HG03159 (cell line): ENCODE measurements around the gene UTRN.

Experiments used
- ATAC-seq: cut with Tn5 transposase; IDR thresholded peaks from one replicate; pipeline ENCODE4 v1.9.1; 2021; ENCODE audit warnings: mild to moderate bottlenecking, moderate library complexity; ENCODE audit not compliant: unreplicated experiment

UTRN gene

GRCh38 chr6:144284783-144285547 is at the start of gene UTRN:
Gene UTRN (plus strand): TSS chr6:144285335. CDS start chr6:144291829, 6,494 bp downstream.
- ATAC-seq: peak; percentile 56

DNA sequence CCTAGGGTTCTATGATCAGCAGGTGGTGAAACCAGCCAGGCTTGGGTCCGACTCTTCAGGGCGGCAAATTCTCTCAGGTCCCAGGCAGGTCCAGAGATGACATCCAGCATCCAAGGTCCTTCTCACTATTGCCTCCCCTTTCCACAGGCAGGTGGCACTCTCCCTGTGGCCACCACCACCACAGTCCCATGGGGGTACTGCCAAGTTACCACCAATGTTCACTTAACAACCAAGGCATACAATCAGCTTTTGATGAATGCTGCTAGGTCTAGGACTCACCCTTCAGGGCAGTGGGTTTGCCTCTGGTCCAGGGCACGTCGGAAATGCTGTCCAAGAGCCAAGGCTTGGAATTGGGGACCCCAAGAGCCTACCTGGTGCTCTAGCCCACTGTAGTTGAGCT is 40.4 kb upstream of the UTRN start:
- ATAC-seq: no peak

DNA sequence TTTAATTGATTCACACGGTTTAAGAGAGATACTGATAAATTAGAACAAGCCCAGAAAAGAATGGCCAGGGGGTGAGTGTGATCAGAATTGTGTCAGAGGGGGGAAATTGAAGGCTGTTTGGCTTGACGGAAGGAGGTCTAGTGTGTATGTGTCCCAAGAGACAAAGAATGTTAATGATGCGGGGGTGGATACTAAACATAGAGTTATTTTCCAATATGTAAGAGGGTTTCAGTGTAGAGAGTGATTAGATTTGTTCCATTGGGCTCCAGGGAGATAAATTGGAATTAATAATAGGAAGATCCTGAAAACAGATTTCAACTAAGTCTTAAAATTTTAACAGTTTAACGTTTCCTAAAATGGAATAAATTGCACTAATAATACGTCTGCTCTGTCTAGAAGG is 38.1 kb upstream of the UTRN start:
- ATAC-seq: no peak

DNA sequence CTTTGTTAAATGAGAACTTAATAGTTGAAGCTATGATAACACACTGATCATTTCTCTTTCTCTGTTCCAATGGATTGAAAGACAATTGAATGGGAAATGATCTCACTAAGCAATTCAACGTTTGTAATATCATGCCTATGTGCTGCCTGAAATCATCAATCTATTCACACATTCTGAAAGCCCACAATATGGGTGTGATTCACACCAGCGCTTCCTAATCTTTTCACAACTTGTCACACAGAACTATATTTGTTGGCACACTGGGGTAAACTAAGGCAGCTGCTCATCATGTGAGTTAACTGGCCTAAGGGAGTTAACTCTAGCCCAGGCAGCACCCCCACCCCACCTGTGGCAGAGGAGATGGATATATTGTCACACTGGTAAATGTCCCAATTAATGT is 37.1 kb upstream of the UTRN start:
- no peak for ATAC-seq

DNA sequence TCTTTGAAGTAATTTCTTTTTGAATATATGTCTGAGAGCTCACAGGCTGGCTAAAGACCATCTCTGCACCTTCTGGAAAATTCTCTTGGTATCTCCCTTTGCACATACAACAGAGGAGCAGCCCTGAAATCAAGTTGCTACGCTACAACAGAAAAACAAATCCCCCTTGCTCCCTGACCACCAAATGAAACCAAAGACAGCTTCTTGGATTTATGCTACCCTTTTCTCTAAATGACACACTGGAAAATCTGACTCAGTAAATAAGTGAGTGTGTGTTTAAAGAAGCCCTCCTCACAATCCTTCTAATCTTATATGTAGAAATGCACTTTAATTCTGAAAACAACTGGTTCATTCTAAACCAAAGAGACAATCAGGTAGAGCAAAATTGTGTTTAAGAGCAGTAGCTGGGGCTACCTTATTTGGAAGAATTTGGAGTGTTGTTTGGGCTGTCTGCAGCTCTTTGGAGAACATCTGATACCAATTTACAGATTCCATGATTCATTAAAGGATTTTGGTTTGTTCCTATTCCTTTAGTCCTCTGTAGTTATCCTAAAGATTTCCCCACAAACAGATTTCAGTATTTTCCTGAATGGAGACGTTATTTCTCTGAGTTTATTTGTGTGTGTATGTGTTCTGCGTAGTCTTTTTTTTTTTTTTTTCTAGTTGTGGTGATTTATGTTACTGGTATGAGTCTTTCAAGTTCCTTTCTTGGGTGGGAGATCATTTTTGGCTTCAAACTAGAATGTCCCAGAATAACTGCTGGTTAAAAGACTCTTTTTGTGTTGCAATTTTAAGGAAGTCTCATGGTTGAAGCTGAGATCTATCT is 36.4 kb upstream of the UTRN start:
- ATAC-seq: peak; percentile 68

- no peak for ATAC-seq
Observed at GRCh38 chr6:144250276-144250675, 34.9 kb upstream of the UTRN start.

DNA sequence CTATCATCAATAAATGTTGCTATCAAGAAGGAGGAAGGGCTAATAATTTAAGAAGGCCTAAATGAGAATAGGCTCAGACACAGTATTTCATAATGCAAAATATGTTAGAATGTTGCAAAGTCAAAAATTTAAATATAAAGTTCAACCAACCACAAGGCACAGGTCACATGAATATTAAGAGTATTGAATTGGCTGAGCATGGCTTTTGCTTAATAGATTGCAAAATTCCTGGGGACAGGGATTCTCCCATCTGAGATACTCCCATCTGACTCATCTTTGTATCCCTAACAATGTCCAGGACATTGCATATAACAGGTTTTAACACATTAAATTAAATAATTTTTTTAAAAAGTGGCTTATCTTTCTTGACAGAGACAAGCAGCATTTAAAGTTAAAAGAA is 32.9 kb upstream of the UTRN start:
- no peak for ATAC-seq

- no peak for ATAC-seq
Observed at GRCh38 chr6:144259986-144260385, 25.1 kb upstream of the UTRN start.

DNA sequence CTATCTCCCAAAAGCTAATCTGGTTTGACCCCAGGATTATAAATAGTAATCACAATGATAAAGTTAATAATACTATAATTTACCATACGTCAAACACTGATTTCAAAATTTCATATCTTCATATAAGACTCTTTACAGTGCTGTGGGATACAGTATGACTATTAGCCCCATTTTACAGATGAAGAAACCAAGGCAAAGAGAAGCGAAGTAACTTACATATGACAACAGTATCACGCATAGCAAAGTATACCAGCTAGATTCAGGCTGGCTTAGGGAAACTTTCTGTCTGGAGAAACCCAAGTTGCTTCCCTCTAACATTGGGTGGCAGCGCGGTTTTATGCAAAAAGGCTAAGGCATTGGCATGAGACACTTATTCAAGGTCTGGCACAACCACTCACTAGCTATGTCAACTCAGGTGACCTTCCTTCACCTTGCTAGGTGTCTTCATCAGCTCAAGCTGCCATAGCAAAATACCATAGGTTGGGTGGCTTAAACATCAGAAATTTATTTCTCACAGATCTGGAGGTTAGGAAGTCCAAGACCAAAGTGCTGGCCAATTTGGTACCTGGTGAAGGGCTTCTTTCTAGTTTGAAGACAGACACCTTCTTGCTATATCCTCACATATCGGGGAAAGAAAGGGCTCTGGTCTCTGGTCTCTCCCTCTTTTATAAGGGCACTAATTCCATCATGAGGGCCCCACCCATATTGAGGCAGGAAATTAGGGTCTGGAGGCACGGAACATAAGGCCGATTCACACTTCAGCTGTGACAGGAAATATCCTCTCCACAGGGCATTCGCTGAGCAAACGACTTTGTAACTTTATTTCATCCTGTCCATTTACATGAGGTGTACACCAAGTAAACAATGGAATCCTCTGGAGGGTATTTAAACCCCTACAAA is 22.4 kb upstream of the UTRN start:
- no peak for ATAC-seq

DNA sequence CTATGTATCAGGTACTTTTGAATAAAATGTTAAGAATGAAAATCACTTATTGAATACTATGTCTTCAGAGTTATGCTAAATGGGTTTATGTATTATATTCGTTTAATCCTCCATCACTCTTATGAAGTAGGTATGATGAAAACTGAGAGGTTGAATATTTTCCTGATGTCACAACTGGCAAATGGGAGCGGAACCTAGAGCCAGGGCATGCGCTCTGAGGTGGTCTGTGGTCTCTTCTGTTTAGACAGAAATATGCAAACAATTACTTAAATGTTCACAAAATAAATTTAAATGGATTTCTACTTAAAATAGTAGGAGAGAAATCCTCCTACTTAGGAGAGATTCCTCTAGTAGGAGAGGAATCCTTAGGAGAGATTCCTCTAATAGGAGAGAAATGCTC is 21.3 kb upstream of the UTRN start:
- no peak for ATAC-seq

DNA sequence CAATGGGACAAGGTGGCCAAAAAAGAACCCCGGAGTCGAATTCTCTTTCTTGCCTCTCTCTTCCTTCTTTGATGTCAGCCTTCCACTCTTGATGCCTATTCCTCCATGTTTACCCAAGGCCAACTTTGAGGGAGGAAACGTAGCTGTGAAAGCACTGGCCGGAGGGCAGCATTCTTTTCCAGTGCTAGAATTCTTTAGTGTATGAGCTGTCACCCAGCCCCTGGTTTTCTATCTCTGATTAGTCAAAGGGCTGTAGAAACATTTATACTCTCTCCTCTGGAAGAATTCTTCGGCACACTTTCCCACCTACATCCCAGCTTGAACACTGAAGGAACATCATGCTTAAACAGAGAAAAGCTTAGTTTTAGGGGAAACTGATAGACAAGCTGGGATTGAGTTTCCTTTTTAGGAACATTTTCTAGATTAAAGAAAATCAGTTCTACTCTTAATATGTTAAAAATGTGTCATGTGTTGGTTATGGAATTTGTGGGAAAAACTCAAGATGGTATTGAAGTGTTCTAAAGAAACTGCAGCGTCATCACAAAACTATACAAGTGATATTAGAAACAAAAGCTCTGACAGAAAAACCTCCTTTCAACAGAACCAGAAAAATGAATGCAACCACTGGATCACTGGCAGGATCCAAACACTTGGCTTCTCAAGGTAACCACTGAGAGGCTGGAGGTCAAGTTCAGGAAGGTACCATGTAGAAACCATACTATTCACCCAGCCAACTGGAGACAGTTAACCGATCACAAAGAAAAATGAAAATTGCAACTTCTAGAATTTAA is 20.7 kb upstream of the UTRN start:
- no peak for ATAC-seq

DNA sequence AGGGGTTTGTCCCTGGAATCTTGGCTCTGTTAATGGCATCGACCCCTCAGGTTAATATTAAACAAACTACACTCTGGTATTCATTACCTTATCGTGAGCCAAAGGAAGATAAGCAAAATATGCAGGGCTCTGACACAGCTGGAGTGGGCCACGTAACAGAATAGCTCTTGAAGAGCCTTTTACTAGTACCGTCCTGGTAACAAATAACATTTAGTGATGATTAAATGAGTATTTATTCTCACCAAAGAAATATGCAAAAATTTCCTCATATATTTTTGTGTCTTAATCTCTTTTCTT is 20.1 kb upstream of the UTRN start:
- no peak for ATAC-seq

DNA sequence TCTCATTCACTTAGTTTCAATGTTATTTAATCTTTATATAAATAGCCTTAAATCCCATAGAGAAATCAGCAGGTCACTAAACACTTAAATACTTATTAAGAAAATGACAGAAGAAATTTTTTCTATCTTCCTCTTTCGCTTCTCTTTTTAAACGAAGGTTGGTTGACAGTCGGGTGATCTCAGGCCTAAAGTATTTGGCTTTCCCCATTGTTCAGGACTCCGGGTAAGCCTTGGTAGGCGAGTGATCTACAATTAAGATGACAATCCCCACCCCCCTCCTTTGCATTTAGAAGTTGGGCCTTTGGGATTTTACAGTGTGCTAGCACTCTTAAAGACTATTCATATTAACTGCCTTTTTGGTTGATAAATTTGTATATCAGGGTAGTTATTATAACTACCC is 19.7 kb upstream of the UTRN start:
- peak; percentile 84 for ATAC-seq

- ATAC-seq: no peak
Observed at GRCh38 chr6:144266091-144266649, 19.0 kb upstream of the UTRN start.

- ATAC-seq: no peak
Observed at GRCh38 chr6:144268794-144269349, 16.3 kb upstream of the UTRN start.

DNA sequence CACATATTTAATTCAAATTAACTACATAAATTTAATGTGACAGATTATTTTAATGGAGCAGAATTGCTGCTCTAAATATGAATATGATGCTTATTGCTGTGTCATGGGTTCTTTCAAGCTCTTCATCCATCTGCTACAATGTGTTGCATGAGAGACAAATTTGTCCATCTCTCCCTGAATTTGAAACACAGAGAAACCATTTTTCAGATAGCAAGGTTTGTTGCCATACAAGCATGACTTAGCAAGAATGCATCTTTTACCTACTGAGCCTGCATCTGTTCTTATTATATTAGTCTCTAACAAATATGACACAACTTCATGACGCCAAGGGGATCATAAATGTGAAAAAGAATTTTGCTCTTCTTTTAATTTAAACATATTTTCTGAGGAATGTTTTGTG is 8.0 kb upstream of the UTRN start:
- no peak for ATAC-seq

DNA sequence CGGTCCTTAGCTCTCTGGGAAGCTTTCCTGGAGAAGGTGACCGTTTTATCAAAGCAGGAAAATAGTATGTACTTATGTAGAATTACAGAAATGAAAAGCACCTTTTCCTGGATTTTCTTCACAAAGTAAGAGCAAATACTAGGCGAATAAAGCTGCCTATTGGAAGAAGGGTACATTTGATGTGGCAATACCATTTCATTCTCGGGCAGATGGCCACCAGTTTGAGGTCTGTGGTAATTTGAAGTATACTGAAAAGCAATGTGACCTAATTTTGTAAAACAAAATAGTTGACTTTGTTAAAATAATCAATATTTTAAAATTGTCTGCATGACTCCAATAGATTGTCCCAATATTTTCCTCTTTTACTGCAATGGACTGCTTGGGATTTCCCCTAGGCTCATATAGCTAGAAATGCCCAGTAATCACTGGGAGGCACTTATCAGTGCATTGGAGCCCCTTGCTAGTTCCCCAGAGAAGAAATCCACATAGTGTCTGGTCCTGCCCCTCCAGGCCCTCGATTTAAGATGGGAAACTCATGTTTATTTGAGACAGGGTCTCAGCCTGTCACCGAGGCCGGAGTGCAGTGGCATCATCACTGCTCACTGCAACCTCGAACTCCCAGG is 7.4 kb upstream of the UTRN start:
- no peak for ATAC-seq

DNA sequence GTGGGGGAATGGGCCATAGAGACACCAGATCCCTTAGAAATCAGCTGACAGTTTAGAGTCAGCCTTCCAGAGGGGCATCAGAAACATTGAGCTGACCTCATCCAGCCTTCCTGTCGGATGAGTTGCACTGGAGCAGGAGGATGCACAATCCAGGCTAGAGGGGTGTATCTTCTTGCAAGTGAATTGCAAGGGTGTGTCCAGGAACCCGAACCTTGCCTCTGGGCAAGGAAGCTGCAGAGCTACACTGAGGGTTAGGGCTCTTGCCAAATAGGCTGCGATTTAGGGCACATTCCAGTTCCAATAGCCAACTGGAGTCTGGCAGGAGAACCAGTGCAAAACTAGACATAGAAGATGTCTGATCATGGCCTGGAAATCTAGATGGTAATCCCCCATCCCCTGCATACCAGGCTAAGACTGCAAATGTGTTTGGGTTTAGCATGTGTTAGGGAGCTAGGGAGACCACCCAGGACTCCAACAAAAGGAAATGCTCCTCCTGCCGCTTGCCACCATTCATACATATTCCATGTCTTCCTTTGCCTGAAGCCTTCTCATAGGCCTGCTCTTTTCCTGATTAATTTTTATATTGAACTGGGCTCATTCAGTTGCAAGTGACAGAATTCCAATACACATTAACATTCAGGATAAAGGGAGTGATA is 6.3 kb upstream of the UTRN start:
- ATAC-seq: no peak

- ATAC-seq: no peak
Observed at GRCh38 chr6:144279484-144280150, 5.5 kb upstream of the UTRN start.
